ENCODE data around the gene FOXD2. TPM values are rescaled to one million over a fixed set of nuclear protein-coding genes. Genes with fewer than 3 reads are reported as not detected.
"Not testable (repeated sequence)": the region's sequence is repeated elsewhere in the genome, so short reads cannot be mapped to it uniquely, and the experiment has no call there.

Gene FOXD2
- total RNA-seq, 1 donor from 2014 or later: 0.08 TPM

DNA sequence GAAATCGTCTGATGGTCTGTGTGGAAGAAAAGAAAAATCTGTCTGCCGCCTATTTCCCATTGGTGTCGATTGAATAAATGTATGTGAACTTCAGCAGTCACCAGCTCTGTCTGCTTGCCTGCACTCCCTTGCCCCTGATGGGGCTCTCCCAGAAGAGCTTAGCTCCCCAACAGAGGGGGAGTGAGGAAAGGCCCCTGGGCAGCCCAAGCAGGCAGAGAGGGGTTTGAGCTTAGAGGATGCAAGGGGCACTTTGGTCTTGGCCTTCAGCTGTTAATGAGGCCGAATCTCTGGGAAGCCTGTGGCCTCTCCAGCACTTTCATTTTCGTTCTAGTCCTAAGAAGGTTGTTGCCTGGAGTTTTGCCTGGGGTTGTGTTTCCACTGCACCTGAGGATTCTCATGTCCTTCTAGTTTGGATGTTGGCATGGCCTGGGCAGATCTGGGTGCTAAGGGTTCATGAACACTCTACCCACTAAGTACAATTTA is 2.8 kb downstream of the FOXD2 start:
- ATAC-seq: no peak

DNA sequence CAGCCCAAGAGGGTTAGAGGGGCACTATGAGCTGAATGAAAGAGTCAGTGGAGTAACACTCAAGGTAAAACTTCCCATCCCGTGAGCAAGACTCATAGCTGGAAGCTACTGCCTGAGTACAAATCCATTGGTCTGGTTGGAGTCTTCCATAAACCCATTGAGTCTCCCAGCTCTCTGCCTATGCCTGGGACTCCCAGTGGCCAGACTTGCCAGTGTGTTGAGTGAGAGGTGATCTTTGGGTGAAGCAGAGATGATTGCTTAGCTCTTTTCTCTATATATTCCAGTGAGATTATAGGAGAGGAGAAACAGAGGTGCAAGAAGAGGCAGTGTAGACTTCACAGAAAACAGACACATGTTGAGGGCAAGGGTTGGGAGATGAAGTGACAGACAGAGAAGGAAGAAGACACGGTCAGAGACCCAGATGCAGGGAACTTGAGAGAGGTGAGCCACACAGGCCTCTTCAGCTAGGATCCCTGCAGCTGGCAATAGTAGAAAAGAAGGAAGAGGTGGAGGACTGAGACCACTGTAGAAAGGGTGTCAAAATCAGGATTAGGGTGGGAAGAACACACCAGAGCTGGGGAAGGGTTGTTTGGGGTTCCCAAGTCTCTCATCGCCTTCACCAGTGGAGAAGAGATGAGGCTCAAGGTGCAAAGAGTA is 3.7 kb downstream of the FOXD2 start:
- no peak for ATAC-seq

DNA sequence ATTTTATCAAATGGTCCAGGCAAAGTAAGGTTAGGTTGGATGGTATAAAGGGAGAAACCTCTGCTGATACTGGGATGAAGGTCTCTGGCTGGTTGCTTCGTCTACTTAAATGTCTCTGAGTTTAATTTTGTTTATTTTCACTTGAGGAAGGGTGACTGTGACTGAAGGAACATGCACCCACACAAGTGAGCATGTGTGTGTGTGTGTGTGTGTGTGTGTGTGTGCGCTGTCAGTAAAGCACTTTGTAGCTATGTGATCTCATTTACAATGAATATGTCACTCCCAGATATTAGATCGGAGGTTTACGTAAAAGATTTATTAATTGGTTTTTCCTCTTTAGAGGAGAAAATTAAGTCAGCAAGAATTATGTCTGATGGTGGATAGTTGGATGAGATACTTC is 4.4 kb downstream of the FOXD2 start:
- ATAC-seq: no peak

DNA sequence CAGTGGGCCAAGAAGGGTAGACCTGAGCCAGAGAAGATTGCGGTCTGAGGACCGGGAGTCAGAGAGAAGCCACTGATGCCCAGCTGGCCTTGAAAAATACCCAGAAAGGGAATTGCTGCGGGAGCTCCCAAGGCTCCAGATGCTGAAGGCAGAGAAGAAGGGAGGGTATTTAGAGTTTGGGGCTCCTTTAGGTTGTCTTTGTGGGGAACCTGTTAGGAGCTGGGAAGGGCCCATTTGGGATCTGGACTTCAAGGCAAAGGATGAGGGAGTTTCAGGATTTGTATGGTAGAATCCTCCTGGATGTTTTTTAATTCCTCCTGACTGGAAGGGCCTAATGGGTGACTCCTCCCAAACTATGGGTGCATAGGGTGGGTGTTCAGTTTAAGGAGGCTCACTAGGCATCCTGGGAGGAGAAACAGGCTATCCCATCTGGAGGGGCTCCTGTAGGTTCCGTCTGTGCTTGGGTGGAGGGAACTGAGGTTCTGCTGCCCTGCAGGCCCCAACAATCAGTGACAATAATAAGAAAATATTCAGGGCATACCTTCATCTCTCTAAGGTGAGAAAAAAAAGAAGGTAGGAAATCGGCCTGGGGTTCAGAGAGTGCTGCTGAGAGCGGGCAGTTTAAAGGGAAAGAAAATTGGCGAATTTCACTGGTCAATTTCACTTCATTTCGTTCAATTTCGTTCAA is 5.1 kb downstream of the FOXD2 start:
- no peak for ATAC-seq

GRCh38 chr1:47443530-47444296 is 5.9 kb downstream of the FOXD2 start:
- no peak for ATAC-seq

DNA sequence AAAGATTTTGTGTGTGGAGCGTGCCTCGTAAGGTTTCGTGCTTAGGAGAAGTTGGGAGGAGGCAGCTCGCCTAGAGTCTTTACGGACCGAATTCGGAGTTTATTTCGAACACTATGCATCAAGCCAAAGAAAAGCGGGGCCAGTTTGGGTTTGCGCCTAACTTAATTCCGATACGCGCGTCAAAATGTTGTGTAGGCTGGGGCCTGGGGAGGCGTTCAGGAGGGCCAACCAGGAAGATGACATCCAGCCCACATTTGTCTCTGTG is 6.4 kb downstream of the FOXD2 start:
- no peak for ATAC-seq

- peak; percentile 58 for ATAC-seq
These were observed 7.0 kb downstream of the FOXD2 start for GRCh38 chr1:47444562-47445465.

DNA sequence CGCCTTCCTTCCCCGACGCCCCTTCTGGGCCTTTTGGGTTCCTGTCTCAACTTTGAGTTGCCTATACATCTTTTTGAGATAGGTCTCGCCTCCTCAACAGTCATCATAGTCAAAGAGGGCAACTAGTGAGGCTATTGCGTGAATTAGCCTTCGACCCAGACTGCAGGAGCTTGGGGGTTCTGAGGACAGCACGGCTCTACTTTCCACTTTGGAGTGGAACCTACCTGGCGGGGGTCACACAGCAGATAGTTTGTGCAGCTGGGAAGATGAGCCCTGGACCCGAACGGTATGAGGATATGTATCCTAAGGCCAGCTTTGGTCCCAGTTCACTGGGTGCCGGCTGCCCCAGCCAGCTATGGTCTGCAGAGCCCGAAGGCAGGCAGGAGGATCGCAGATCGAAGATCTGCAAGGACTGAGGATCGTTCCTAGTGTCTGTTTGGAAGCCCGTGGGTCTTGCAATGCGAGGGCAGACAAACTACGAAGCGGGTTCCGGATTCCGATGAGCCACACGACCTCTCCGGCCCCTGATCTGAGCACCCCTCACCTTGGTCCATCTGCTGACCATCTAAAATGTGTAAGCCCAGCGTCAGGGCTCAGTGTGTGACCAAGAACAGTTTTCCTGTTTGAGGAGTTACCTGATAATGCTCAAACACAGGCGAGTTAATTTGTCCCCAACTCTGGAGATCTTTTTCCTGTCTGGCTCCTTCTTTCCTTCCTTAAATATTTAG is 8.1 kb downstream of the FOXD2 start:
- no peak for ATAC-seq

DNA sequence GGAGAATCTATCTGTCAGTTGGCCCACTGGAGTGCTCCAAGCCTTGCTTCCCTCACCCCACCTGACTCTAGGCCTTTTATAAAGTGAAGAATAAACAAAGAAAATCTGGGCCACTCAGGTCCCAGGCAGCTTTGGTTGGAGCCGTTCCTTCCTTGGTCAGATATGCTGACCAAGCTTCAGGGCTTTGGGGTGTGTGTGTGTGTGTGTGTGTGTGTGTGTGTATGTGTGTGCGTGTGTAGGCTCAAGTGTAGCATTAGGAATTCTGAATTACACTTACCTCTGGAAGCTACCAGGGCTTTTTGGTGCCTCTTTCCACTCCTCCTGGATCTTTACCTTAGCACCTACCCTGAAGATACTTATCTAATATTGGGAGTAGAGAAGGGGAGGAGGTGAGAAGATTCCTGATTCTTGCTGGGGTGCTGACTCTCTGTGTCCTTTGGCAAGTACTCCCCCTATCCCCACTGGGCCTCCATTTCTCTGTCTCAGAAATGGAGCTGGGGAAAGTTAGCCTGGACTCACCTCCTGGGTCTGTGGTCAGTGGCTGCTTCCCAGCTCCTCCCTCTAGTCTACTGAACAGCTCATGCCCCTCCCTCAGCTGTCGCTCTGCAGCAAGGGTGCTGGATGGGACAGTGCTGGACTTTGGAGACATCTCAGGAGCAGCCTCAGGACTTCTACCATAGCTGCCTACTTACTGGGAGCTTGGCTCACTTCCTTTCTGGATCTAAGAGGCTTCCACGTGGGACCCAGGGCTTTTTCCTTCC is 10.8 kb downstream of the FOXD2 start:
- no peak for ATAC-seq

DNA sequence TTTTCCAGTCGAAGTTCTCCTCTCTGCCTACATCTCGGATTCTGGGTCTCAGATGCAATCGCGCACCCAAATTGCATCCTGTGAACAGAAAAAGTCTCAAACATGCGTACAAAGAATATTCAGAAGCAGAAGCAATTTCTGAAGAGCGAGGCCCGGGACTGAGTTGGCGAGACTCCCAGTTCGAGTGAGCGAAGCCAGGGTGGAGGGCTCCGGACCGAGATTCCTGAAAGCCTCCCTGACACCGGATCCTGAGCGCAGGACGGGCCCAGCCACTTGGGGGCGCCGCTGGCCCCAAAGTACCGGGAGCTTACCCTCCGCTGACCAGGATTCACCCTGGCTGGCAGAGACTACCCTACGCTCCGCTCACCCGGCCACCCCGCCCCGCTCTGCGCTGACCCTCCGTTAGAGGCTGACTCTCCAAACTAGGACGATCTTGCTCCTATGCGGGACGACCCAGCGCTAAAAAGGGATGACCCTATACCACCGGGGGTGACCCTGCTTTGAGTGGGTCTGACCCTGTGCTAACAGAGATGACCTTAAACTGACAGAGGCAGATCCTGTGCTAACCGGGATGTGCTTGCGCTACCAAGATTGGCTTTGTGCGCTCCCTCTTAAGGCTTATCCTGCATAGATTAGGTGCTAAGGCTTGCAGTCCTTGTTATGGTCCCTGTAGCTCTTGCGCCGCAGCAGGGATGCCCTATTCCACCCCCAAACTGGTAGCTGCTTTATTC is 12.1 kb downstream of the FOXD2 start:
- peak; percentile 51 for ATAC-seq

- no peak for ATAC-seq
These were observed 12.8 kb downstream of the FOXD2 start for GRCh38 chr1:47450606-47451005.

DNA sequence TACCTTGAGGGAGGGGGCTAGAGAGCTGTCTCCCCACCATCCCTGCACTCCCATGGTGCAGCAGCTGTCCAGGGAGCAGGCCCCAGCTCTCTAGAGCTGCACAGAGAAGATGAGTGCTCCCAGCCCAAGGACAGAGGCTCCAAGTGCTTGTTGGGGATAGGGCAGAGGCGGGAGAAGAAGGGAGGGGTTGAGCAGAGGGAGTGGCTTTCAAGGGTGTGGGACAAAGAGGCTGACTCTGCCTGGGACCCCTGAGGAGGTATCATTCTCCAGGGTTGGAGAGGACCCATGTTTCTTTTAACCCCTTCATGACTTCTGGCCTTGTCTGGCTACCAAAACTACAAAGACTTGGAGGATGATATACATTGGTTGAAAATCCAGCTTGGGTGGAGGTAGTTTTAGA is 14.6 kb downstream of the FOXD2 start:
- ATAC-seq: no peak

- ATAC-seq: not testable (repeated sequence)
These were observed 16.1 kb downstream of the FOXD2 start for GRCh38 chr1:47453910-47454309.

DNA sequence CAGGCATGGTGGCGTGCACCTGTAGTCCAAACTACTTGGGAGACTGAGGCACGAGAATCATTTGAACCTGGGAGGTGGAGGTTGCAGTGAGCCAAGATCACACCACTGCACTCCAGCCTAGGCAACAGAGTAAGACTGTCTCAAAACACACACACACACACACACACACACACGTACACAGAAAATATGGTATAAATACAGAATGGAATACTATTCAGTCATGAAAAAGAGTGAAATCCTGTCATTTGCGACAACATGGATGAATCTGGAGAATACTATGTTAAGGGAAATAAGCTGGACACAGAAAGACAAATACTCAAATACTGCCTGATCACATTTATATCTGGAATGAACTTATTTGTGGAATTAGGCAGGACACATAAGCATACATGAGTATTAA is 18.4 kb downstream of the FOXD2 start:
- ATAC-seq: no peak

GRCh38 chr1:47457547-47457946 is 19.7 kb downstream of the FOXD2 start:
- not testable (repeated sequence) for ATAC-seq

GRCh38 chr1:47459253-47459788 is 21.5 kb downstream of the FOXD2 start:
- ATAC-seq: no peak

GRCh38 chr1:47460040-47460439 is 22.2 kb downstream of the FOXD2 start:
- ATAC-seq: no peak

- ATAC-seq: no peak
These were observed 22.6 kb downstream of the FOXD2 start for GRCh38 chr1:47460456-47460855.

GRCh38 chr1:47465605-47466004 is 27.8 kb downstream of the FOXD2 start:
- no peak for ATAC-seq

GRCh38 chr1:47468709-47469389 is 31.0 kb downstream of the FOXD2 start:
- no peak for ATAC-seq
